Activated T-helper 1 cell treated with anti-CD3 and anti-CD28 coated beads, Interleukin-12 subunit alpha, Interleukin-12 subunit beta, Interleukin-2, Interleukin-4 antibody, amounts not matched to agents 30 ng/mL and 10 ng/mL and 1 ng/mL, durations not matched to agents 14 hours and 24 hours and 36 hours (primary cell): ENCODE measurements around the gene TRIM14. TPM values are rescaled to one million over a fixed set of nuclear protein-coding genes. Genes with fewer than 3 reads are reported as not detected.

ENCODE experiments used
- total RNA-seq: library from RNA; stranded (reverse); gene quantifications from 2 replicates; pipeline ENCODE4 v1.2.3, GENCODE V29; 2022

TRIM14 gene
- total RNA-seq, 1 donor from 2014 or later = 41.7 TPM

Other genes starting within 250 kb of the TRIM14 start
- 13.1 and 14.5 TPM in 2 replicates for gene TRMO, start 196.7 kb downstream of the TRIM14 start, total RNA-seq
- 0.24 and 0.31 TPM in 2 replicates for gene HEMGN, start 181.1 kb downstream of the TRIM14 start, total RNA-seq
- gene ANP32B, start 135.9 kb downstream of the TRIM14 start, total RNA-seq = 305 and 313 TPM in 2 replicates
- gene NANS, start 62.5 kb downstream of the TRIM14 start, total RNA-seq = 54.4 and 55.5 TPM in 2 replicates
- gene CORO2A, start 73.4 kb upstream of the TRIM14 start, total RNA-seq = 1.3 TPM in 2 replicates
- gene TBC1D2, start 136.4 kb upstream of the TRIM14 start, total RNA-seq = 1.8 and 2.2 TPM in 2 replicates